ENCODE data around the gene C11orf68. TPM values are rescaled to one million over a fixed set of nuclear protein-coding genes. Genes with fewer than 3 reads are reported as not detected.

C11orf68 gene
- total RNA-seq, 2 experiments from 2014 or later = 21.4 to 22.9 TPM

GRCh38 chr11:65870307-65870658 lies 48.6 kb downstream of the C11orf68 start:
- ATAC-seq (no peak), DNase-seq (no peak)
- no peak overlapping the region for H3K27ac Mint-ChIP-seq
- H3K27me3 Mint-ChIP-seq = no peaks in the 10 kb centered on the region
- ChIA-PET POLR2A (no interaction called here), CTCF (interaction anchor here (0.6 to 4.8 kb wide), 5 partner anchors 10 to 134 kb away, joined by 3 to 76 read pairs (median 4); partner anchors contain the start of genes CCDC85B, FIBP and MUS81)
- intact Hi-C loops (cut with DNase I, micrococcal nuclease) = no loop called here
- no peak overlapping the region for H3K4me3 Mint-ChIP-seq
- peaks cover 15% of the 10 kb centered on the region for H3K36me3 Mint-ChIP-seq (ENCODE audit: low read depth)
- H3K9me3 Mint-ChIP-seq (ENCODE audit: low read depth) = no peaks in the 10 kb centered on the region
- H3K4me1 Mint-ChIP-seq = peaks cover 13% of the 10 kb centered on the region

- Mint-ChIP-seq H3K4me1 (peaks cover 13% of the 10 kb centered on the region), H3K9me3 (ENCODE audit: low read depth) (no peaks in the 10 kb centered on the region), H3K27ac (no peak overlapping the region), H3K4me3 (no peak overlapping the region), H3K27me3 (no peaks in the 10 kb centered on the region), H3K36me3 (ENCODE audit: low read depth) (peaks cover 20% of the 10 kb centered on the region)
- intact Hi-C loops (cut with DNase I, micrococcal nuclease) = no loop called here
- ATAC-seq (no peak), DNase-seq (peak; percentile 16)
- ChIA-PET POLR2A (no interaction called here), CTCF (interaction anchor here (0.6 to 4.8 kb wide), 5 partner anchors 9 to 153 kb away, joined by 3 to 76 read pairs (median 4); partner anchors contain the start of genes CCDC85B, FIBP and MUS81)
These were observed 49.1 kb downstream of the C11orf68 start for GRCh38 chr11:65869643-65870306.

- Mint-ChIP-seq H3K4me3 (no peak overlapping the region), H3K27ac (no peak overlapping the region), H3K9me3 (ENCODE audit: low read depth) (no peaks in the 10 kb centered on the region), H3K36me3 (ENCODE audit: low read depth) (peaks cover 27% of the 10 kb centered on the region), H3K27me3 (no peaks in the 10 kb centered on the region), H3K4me1 (peaks cover 12% of the 10 kb centered on the region)
- intact Hi-C loops (cut with DNase I, micrococcal nuclease) = no loop called here
- DNase-seq (peak; percentile 6), ATAC-seq (no peak)
- ChIA-PET CTCF (interaction anchor here (0.8 to 4.8 kb wide), 3 partner anchors 8 to 154 kb away, joined by 3 to 76 read pairs (median 45); partner anchors contain the start of genes CCDC85B, FIBP and MUS81), POLR2A (interaction anchor here (0.9 to 1.4 kb wide), 2 partner anchors 9 to 21 kb away, joined by 4 to 6 read pairs; partner anchors contain the start of genes CCDC85B and MUS81)
These were observed 50.0 kb downstream of the C11orf68 start for GRCh38 chr11:65868907-65869306.

- H3K4me1 Mint-ChIP-seq = peaks cover 8% of the 10 kb centered on the region
- peaks cover 33% of the 10 kb centered on the region for H3K36me3 Mint-ChIP-seq (ENCODE audit: low read depth)
- CTCF ChIA-PET = interaction anchor here (1.0 to 4.8 kb wide), 3 partner anchors 8 to 19 kb away, joined by 3 to 76 read pairs (median 45); partner anchors contain the start of genes CCDC85B, FIBP and MUS81
- peak; percentile 40 for ATAC-seq
- no peak overlapping the region for H3K4me3 Mint-ChIP-seq
- no peaks in the 10 kb centered on the region for H3K27me3 Mint-ChIP-seq
- H3K9me3 Mint-ChIP-seq (ENCODE audit: low read depth) = no peaks in the 10 kb centered on the region
- no peak overlapping the region for H3K27ac Mint-ChIP-seq
- intact Hi-C loops (cut with DNase I, micrococcal nuclease) = no loop called here
- POLR2A ChIA-PET = interaction anchor here (0.6 to 1.4 kb wide), 3 partner anchors 8 to 103 kb away, joined by 3 to 6 read pairs (median 4); partner anchors contain the start of genes CCDC85B and MUS81
- peak; percentile 52 for DNase-seq
These were observed 50.7 kb downstream of the C11orf68 start for GRCh38 chr11:65868076-65868667.

GRCh38 chr11:65867284-65868071 lies 51.4 kb downstream of the C11orf68 start:
- intact Hi-C loops (cut with DNase I, micrococcal nuclease) = no loop called here
- peaks cover 39% of the 10 kb centered on the region for H3K36me3 Mint-ChIP-seq (ENCODE audit: low read depth)
- H3K9me3 Mint-ChIP-seq (ENCODE audit: low read depth) = no peaks in the 10 kb centered on the region
- H3K27ac Mint-ChIP-seq = no peak overlapping the region
- no peaks in the 10 kb centered on the region for H3K27me3 Mint-ChIP-seq
- ATAC-seq = no peak
- POLR2A ChIA-PET = interaction anchor here (0.6 kb wide), 1 partner anchor 104 kb away, joined by 3 read pairs; no protein-coding TSS in a partner anchor
- H3K4me3 Mint-ChIP-seq = no peak overlapping the region
- CTCF ChIA-PET = interaction anchor here (0.8 to 4.8 kb wide), 4 partner anchors 7 to 177 kb away, joined by 3 to 76 read pairs (median 24); partner anchors contain the start of genes CCDC85B, FIBP and MUS81
- DNase-seq = peak; percentile 43
- peaks cover 10% of the 10 kb centered on the region for H3K4me1 Mint-ChIP-seq

Other genes with a start within 250 kb of the C11orf68 start
- 10 to 100 TPM; 56.5 to 65.1 TPM for gene KAT5, start 206.8 kb downstream of the C11orf68 start, total RNA-seq
- gene RNASEH2C, start 198.3 kb downstream of the C11orf68 start, total RNA-seq = 10 to 100 TPM; 72.5 to 96.8 TPM
- gene AP5B1, start 138.1 kb downstream of the C11orf68 start, total RNA-seq = 10 to 100 TPM; 11.7 to 14.4 TPM
- under 1 TPM; 0.09 to 0.19 TPM for gene OVOL1, start 132.0 kb downstream of the C11orf68 start, total RNA-seq
- gene SNX32, start 85.1 kb downstream of the C11orf68 start, total RNA-seq = 1 to 10 TPM; 2.9 to 3.0 TPM
- gene CFL1, start 60.9 kb downstream of the C11orf68 start, total RNA-seq = 1,000 to 10,000 TPM in 1 of 2 experiments, 100 to 1,000 TPM in 1; 888 to 1,074 TPM
- gene MUS81, start 58.6 kb downstream of the C11orf68 start, total RNA-seq = 10 to 100 TPM; 59.2 to 67.8 TPM
- 10 to 100 TPM; 20.2 to 23.4 TPM for gene EFEMP2, start 46.3 kb downstream of the C11orf68 start, total RNA-seq
- 1 to 10 TPM; 1.7 TPM for gene CTSW, start 39.2 kb downstream of the C11orf68 start, total RNA-seq
- 100 to 1,000 TPM in 1 of 2 experiments, 10 to 100 TPM in 1; 95.4 to 121 TPM for gene FIBP, start 30.6 kb downstream of the C11orf68 start, total RNA-seq
- gene CCDC85B, start 28.4 kb downstream of the C11orf68 start, total RNA-seq = 10 to 100 TPM; 25.5 to 45.0 TPM
- 10 to 100 TPM; 11.1 to 11.3 TPM for gene FOSL1, start 18.7 kb downstream of the C11orf68 start, total RNA-seq
- gene DRAP1, start 364 bp upstream of the C11orf68 start, total RNA-seq = 100 to 1,000 TPM; 111 to 158 TPM
- gene TSGA10IP, start 26.4 kb upstream of the C11orf68 start, total RNA-seq = not detected
- gene SART1, start 42.7 kb upstream of the C11orf68 start, total RNA-seq = 10 to 100 TPM; 54.7 to 84.5 TPM
- 10 to 100 TPM; 45.1 to 52.2 TPM for gene EIF1AD, start 83.1 kb upstream of the C11orf68 start, total RNA-seq
- gene BANF1, start 83.4 kb upstream of the C11orf68 start, total RNA-seq = 100 to 1,000 TPM; 233 to 293 TPM
- gene CST6, start 92.9 kb upstream of the C11orf68 start, total RNA-seq = not detected
- gene CATSPER1, start 107.4 kb upstream of the C11orf68 start, total RNA-seq = not detected
- under 1 TPM; 0.51 to 0.69 TPM for gene GAL3ST3, start 130.1 kb upstream of the C11orf68 start, total RNA-seq
- gene SF3B2, start 133.3 kb upstream of the C11orf68 start, total RNA-seq = 100 to 1,000 TPM; 265 to 270 TPM
- 10 to 100 TPM; 76.6 to 90.7 TPM for gene PACS1, start 151.2 kb upstream of the C11orf68 start, total RNA-seq